ENCODE data around the gene TMEM131.

Gene TMEM131

DNA sequence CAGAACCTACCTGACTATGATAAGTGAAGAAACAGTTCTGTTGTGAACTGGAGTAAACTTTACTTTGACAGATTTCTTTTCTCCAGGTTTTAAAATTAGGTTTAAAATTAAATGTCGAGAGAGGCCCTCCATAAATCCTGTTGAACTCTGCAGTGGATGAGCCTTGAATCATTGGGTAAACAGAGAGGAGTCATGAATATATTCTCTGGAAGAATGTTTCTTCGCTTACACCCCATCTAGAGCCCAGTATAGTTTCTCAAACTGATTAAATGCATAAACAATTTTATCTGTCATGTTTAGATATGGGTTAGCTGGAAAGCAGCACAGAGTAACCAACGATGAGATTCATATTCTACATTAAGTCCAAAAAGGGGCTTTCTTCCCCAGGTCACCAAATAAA lies 198.4 kb downstream of the TMEM131 start:
- no peak for DNase-seq

DNA sequence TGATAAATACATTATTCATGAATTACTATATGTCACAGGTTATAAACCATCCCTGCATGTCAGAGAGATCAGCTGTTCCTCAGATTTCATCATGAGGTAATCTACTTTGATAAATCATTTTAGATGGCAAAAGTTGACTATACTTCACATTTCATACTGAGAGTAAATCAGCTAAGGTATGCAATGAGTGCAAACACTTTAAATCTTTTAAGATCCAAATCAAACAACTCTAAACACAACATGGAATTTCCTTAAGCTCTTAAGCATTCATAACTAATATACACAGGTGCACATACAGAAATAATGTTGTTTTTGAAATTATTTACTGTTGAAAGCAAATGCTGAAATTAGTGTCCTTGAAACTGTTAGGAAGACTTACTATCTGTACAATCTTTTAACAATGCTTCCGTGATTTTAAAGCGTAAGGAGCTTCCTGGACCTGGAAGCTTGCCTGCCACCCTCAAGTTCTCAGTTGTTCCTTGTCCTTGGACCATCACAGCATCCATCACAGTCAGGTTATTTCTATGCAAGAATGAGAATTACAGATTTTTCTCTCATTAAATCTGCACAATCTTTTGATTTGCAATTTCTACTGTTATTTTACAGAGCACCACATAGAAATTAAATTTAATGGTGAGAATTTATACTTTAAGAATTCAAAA lies 199.2 kb downstream of the TMEM131 start:
- DNase-seq = no peak

DNA sequence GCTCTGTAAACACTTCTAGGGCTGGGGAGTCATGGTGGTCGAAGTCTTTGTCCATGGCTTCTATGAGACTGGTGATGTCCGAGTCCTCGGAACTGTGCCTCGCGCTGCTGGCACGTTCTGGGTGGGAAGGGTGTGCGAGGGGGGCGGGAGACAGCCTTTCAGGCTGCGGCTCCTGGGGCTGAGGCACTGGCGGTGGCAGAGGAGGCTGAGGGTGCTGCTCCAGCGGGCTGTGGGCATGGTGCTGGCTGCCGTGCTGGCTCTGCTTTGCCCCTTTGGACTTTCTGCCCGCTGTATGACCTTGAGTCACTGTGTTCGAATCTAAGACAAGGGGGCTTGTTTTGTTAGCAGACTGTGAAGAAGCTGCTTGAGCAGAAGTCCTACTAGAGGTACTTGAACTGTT lies 203.3 kb downstream of the TMEM131 start:
- no peak for DNase-seq

DNA sequence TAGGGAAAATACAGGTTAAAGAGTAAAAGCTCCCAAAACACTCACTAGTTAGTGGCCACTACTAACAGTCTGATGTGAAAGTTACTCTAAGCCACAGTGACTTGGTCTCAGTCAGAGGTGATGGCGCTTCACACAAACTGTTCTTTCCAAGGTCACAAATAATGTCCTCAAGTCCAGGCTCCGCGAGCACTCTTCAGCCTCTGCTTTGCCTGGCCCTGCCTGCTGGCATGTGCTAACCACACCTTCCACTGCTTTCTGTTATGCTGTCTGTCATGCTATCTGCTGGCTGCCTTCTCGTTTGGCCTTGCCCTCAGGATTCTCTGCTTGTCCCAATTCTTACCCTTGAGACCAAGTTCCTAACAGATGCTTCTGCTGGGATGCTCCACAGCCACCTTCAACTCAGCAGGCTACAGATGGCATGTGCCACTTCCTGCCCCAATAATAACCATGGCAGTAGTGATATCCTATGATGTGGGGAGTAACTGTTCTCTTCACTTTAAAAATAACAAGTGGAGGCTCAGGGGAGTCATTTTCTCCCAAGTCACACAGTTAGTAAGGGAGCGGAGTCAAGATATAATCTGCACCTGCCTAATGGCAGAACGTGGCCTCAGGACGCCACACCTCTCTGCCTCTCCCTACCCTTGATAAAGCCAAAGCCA lies 206.6 kb downstream of the TMEM131 start:
- DNase-seq = no peak

DNA sequence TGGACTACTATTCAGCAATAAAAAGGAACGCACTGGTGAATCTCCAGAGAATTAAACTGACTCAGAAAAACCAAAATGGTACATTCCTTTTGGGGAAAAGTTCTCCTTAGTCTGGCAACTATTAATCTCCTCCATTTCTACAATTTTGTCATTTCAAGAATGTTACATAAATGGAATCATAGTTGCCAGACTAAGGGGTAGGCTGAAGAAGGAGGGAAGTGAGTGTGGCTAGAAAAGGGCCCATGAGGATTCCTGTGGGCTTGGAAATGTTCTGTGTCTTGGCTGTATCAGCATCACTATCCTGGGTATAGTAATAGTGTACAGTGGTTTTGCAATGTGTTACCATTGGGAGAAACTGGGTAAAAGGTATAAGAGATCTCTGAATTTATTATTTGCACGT lies 209.9 kb downstream of the TMEM131 start:
- DNase-seq = no peak

DNA sequence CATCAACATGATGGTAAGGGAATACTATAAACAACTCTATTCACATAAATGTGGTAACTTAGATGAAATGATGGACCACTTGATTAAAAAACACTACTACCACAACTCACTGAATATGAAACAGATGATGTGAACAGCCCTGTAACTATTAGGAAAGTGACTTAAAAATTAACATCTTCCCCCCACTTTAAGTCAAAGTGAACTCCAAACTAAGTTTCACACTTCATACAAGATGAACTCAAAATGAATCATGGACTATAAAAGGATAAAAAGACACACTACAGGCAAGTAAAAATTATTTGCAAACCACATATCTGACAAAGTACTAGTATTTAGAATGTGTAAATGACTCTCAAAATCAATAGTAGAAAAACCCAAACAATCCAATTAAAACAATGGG lies 210.8 kb downstream of the TMEM131 start:
- DNase-seq = no peak

DNA sequence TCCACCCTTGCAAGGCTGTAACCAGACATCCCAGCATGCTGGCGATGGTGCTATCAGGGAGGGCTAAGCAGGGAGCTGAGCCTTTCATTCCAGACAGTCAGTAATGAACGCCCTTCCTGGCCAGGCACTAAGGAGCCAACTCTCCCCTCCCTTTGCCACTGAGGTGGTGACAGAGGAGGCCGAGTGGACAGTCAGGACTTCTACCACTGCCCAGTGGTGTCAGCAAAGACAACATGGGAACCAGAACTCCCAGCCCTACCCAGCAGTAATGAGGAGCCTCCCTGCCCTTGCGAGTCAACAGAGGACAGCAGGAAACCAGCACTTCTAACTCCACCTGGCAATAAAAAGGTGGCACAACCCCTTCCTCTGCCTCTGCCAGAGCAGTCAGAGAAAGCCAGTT lies 213.8 kb downstream of the TMEM131 start:
- no peak for DNase-seq

DNA sequence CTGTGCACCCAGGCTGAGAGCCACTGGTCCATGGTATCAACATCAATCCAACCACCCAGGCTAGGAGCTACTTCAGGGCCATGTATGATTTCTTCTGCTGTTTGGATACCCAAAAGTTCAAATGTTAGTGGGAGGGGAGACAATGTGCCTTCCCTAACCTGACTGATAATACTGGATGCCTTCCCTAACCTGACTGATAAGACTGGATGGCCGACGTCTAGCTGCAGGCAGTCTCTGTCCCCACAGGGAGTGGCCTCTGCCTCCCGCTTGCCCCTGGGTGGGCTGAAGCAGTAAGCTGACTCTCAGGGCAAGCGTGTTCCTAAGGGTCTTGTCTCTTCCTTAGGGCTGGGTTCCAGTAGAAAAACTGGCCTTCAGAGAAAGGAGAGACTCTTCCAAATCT lies 216.6 kb downstream of the TMEM131 start:
- no peak for DNase-seq

DNA sequence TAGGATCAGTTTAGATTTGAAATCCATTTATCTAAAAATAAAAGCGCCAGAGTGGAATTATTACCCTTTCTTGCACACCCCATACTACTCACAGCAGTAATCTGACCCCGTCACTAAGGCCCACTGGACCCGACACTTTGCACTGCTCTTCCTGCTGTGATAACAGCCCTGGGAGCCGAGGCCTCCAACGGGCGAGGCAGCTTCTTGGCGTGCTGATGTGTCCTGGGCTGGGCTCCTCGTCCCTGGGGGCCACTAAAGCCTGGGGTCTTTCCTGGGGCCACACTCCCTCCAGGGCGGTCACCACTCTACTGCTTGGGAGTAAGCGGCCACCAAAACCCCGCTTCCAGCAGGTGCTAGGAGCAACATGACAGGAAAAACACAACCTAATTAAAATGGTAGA lies 220.7 kb downstream of the TMEM131 start:
- no peak for DNase-seq

DNA sequence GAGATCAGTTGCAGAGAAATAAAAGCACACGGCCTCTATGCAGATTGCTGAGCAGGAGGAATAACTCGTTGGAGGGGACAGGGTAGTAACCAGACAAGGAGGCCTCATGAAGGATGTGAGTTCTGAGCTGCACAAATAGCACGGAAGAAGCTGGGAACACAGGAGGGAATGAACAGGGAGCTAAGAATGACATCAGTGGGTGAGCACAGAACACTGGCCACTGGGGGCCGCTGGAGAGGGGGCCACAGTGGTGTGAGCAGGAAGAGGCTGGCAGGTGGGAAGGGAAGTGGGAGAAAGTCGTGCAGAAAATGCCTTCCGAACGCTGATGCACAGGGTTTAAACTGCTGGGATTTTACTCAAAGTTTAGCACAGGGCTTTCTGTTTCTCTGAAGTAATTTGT lies 221.3 kb downstream of the TMEM131 start:
- DNase-seq = no peak

DNA sequence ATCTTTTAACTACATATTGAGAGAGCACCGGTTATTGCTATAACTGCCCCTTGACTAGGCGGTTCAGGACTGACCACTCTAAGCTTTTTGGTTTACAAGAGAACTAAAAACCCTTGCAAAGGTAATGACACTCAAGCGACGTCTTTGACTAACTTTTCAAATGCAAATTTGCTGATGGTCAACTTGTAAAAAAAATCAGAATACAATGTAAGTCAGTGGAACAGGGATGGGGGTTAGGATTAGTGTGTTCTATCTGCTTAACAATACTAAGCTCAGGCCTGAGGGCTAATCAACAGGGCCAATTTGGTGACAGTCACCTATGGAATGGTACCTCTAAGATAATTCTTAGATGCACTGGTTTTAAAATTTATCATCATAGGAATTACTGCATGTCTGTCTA lies 225.3 kb downstream of the TMEM131 start:
- DNase-seq = no peak

DNA sequence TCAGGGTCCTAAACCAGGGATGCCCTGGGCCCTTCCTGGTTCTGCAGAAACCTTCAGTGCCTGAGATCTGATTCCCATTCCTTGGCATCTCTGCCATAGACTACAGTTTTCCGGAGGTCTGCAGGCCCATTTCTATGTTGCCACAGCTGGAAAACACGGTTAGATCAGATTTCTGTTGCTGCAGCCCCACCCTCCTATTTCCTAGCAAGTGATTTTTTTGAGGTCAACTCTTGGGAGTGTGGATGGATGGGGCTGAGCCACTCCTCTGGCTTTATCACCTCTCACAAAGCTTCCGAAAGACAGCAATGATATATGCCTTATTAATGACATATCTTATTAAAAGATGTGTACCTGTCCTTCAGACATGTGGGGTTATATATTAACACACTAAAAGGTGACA lies 226.0 kb downstream of the TMEM131 start:
- no peak for DNase-seq

DNA sequence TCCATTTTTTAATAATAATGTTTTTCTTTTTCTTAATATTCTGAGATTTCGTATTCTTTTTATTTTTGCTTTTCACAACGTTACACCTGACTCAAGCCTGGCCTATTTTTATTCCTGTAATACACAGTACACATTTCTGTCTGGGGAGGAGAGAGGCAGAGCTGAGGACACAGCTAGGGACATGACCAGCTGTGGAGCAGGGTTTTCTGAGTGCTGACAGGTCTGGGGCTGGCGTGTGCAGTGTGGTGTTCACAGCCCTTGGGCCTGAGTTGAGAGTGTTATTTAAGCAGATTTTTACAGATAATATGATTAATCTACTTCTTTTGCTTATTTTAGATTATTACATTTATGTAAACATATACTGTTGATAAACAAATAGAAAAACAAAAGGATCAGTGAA lies 226.4 kb downstream of the TMEM131 start:
- no peak for DNase-seq

DNA sequence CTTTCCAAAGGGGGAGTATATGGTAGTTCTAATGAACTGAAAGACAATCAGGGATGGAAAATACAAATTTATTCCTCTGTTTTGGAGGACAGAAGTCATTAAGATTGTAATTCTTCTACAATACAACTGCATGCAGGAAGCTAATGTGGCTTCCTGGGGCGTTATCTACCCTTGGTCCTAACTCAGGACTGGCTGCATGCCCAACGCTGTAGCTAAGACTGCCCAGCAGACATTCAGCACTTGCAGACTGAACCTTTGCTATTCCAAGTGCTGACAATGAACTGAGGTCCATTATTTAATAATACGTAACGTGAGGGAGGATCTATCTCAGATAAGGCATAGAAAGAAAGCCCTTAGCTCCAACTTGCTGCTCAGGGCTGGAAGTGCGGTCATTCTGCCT lies 229.2 kb downstream of the TMEM131 start:
- no peak for DNase-seq

DNA sequence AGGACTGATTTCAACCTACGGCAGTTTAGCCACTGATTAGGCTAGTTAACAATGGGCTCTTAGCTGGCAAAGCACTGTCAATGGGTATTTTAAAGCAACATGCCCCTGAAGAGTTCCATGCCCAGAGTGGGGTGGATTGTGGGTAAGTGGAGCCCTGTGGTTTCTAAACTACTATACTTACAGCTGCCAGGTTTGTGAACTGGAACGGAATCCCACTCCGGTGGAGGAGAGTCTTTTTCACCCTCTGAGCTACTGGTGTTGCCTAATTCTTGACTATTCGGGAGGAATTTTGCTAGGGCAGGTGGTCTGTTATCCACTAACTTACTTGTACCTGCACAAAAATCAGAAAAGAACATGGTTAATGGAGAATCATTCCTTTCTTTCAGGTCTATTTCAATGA lies 229.8 kb downstream of the TMEM131 start:
- no peak for DNase-seq

DNA sequence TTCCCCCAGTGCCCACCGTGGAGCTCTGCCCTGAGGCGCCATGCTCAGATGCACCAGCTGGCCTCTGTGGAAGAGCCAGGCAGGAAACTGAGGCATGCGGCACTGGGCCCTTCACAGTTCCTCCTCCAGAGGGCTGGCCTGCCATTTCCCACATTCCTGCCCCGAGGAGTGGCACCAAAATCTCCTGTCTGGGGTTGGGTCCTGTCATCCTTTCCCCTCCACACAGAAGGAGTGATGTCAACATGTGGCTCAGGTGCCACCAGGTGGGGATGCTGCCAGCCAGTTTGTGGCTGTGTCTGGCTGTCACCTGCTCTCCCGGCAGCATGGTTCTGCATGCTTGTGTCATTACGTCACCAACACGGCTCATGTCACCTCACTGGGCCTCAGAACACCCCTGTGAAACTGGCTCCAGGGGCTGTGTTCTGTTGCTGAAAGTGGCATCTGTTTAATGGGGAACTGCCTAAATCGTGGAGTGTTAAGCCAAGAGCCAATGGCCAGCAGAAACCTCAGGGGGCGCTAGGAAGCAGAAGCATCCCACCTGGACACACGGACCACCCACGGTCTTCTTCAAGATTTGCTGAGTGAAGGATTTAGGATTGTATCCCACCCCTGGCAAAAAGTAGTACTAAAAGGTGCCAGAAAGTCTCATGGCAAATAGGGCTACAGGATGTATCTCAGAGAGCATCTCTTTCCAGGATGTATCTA lies 231.0 kb downstream of the TMEM131 start:
- DNase-seq = no peak

DNA sequence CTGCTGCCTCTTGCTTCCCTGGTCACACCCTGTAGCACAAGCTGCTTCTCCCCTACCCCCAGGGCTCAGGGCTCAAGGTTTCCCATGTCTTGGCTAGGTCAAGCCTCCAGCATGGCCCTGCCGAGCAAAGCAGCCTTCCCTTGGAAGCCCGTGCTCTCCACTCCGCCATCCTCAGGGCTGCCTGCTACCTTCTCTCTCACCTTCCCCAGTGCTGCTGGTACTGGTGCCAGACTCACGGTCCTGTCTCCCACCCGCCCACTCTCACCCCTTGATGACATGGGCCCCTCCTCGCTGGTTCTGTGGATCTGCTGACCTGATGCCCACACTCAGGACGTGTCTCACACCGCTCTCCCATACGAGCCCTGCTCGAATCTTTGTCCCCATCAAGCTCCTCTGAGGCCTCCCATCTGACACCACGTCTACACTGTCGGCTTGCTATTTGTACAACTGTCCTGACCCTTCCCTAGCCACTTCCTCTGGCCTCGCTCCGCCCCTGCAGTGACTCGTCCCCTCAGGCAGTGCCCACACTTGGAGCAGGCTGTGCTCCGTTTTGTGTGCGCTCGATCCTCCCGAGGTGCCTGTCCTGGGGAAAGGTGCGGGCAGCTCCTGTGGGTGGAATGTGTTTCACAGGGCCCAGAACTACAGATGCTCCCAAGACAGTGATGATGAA lies 232.4 kb downstream of the TMEM131 start:
- DNase-seq = no peak

DNA sequence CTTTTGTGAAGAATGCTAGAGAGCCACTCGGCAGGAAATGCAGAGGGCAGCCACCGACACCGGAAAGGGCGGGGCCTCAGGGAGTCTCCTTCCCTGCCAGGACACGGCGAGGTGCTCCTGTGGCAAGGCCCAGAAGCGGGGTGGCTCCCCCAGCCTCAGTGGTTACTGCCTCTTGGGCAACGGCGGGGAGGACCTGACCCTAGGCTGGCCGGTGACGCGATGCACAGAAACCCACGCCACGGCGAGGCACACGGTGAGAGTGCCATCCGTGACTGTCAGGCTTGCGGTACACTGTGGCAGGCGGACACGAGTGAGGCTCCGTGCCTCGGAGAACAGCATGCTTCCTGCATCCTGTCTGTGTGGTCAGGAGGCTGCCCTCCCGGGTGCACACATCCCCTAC lies 234.6 kb downstream of the TMEM131 start:
- DNase-seq = no peak

DNA sequence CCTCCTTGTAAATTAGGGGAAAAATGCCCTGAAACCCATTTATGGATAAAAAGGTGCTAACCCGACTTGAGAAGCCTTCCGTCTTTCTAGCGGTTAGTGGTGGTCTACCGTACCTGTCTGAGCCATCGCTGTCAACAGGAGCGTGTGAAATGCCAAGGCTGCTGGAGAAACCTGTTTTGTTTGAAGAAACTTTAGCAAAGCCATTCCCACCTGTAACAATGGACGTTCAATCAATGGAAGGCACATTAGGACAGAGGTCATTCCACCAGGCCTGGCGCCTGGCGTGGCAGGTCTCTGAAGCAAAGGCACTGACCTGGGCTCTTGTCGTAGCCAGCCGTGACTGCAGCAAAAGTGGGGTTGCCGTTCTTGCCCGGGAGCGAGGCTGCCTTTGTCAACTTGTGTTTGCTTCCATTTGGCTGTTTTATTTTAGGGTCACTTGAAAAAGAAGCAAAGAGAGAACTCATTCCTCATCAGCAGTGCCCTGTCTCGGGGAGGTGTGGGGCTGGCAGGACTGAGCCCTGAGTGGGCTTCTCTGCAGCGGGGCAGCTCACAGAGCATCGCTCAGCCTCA lies 235.2 kb downstream of the TMEM131 start:
- no peak for DNase-seq

DNA sequence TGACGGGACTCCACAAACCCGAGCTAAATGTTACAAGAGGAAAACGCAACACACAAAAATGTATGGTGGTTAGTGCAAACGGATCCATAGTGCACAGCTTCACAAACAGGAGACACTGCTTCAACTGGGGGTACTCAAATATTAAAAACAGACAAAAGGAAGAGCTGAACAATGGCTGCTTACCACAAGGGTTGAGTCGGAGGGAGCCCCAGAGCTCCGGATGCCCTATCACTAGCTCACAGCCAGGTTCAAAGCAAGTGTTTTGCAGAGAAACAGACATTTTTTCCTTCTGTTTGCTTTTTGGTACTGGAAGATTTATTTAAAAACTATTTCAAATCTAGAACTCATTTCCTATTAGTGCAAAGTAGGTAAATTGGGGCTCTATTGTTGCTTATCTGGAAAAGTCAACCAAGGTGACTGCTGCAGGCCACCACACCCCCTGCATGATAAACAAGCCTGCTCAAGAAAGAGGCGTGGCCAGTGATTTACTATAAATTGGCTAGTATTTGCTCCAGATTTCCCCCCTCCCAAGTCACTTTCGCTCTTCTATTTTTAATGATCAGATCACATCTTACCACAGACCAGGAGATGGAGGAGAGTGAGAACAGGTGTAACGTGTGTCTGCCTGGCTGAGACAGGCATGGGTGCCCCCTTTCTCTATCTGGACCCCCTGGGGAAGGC lies 235.9 kb downstream of the TMEM131 start:
- no peak for DNase-seq

DNA sequence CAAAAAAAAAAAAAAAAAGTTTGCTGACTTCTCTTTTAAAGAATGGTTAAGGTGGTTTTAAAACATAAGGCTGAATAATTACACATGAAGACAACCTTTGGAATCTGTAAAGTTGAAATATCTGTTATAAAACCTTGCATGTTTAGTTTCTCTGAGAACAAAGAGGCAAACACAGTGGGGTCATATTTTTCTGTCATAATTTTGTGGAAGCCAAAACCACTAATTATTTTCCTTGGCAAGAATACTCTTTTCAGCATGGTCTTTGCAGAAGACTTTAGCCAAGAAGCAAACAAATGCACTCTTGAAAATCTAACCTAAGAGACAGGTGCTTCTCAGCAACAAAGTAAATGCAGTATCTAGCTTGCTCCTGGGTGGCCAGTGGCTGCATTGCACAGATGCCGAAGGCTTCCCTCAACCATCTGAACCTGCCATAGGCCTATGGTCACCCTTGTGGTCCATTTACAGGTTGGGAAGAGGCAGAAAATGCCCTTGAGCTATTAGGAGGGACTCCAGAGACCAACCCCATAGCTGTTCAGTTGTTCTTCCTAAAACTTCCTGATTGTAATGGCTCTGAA lies 237.5 kb downstream of the TMEM131 start:
- DNase-seq = no peak

DNA sequence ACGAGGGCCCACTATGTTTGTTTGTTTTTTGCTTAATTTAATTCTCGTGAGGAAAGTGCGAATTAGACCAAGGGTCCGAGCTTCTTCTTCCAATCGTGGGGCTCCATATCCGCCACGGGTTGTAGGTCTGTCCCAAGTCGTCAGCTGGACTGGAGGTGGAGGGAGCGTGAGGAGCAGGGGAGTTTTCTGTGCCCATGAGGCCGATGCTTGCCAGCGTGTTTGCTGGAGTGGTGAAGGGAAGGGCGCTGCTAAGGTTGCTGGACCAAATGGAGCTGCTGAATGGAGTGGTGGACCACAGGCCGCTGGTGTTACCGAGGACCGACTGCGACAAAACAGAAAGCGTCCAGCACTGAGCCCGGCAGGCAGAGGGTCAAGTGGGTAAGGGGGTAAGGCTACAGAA lies 238.7 kb downstream of the TMEM131 start:
- no peak for DNase-seq

DNA sequence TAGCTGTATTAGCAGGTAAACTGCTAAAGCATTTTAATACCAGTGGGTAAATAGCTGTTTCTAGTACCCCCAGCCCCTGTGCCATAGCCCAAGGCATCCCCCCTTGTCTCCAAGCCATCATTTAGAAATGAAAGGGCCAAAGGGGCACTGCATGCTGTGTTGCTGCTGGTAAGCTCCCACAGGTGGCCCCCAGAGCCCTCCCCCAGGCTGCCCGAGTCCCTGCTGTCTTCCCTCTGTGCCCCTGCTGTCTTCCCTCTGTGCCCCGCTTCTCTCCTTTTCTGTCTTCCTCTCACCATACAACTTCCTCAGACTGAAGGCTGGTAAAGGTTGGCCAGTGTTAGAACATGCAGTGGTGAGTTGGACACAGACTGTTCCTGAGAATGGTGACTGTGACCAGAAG lies 240.3 kb downstream of the TMEM131 start:
- DNase-seq = no peak

Data from NCI-H1436 treated with DMSO at 0.1 percent for 48 hours (cell line).